ENCODE results near the gene HDLBP. TPM values are rescaled to one million over a fixed set of nuclear protein-coding genes. Genes with fewer than 3 reads are reported as not detected.
"Not testable (repeated sequence)": the region's sequence is repeated elsewhere in the genome, so short reads cannot be mapped to it uniquely, and the experiment has no call there.

HDLBP gene
- total RNA-seq, 1 donor from 2014 or later = 805 TPM

DNA sequence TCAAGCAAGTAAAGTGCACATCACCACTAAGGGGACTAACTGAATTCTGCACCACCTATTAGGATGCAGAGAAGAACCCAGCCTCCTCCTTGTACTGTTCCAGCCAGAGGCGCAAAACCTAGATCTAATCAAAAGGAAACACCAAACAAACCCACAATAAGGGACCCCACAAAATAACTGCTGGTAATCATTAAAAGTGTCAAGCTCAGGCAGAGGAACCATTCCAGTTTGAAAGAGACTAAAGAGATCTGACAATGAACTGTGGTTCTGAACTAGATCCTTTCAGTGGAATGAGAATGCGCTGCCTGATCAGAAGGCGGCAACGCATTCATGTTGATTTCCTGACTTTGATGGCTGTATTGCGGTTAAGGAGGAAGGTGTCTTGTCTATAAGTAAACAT, 16.8 kb downstream of the HDLBP start:
- Histone ChIP-seq H3K27me3 (ENCODE audit: control insufficient read depth, insufficient read depth, low read length) (no peaks in the 10 kb centered on the region), H3K4me3 (ENCODE audit: low read depth, low read length) (no peak overlapping the region), H3K36me3 (ENCODE audit: control insufficient read depth, insufficient read depth, low read length) (no peaks in the 10 kb centered on the region)
- TF ChIP-seq, protein P1, sequence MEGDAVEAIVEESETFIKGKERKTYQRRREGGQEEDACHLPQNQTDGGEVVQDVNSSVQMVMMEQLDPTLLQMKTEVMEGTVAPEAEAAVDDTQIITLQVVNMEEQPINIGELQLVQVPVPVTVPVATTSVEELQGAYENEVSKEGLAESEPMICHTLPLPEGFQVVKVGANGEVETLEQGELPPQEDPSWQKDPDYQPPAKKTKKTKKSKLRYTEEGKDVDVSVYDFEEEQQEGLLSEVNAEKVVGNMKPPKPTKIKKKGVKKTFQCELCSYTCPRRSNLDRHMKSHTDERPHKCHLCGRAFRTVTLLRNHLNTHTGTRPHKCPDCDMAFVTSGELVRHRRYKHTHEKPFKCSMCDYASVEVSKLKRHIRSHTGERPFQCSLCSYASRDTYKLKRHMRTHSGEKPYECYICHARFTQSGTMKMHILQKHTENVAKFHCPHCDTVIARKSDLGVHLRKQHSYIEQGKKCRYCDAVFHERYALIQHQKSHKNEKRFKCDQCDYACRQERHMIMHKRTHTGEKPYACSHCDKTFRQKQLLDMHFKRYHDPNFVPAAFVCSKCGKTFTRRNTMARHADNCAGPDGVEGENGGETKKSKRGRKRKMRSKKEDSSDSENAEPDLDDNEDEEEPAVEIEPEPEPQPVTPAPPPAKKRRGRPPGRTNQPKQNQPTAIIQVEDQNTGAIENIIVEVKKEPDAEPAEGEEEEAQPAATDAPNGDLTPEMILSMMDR (IDR thresholded peaks at IDR 0.05; ENCODE audit: insufficient read depth, low read length, severe bottlenecking) = no peak
- peak; percentile 55 for FAIRE-seq
- no peak for DNase-seq (ENCODE audit: low read depth)

DNA sequence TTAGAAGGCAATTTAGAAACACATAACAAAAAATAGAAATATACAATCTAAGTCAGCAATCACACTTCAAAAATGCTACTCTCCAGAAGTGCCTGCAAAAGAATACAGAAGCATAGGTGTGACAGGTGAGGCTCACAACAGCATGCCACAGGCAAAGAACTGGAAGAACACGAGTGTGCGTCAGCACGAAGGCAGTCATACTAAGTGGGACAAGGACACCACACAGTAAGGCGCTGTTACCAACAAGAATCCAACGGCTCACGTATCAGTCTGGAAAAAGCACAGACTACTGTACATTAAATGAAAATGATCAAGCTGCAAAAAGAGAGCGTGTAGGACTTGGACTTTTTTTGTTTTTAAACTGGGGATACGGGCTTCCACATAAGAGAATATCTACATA, 18.7 kb downstream of the HDLBP start:
- DNase-seq (ENCODE audit: low read depth) (no peak), FAIRE-seq (no peak)
- H3K36me3 ChIP-seq (ENCODE audit: control insufficient read depth, insufficient read depth, low read length) = no peaks in the 10 kb centered on the region
- no peak overlapping the region for H3K4me3 ChIP-seq (ENCODE audit: low read depth, low read length)
- no peaks in the 10 kb centered on the region for H3K27me3 ChIP-seq (ENCODE audit: control insufficient read depth, insufficient read depth, low read length)
- TF ChIP-seq, protein P1 (IDR thresholded peaks at IDR 0.05; ENCODE audit: insufficient read depth, low read length, severe bottlenecking) = no peak

DNA sequence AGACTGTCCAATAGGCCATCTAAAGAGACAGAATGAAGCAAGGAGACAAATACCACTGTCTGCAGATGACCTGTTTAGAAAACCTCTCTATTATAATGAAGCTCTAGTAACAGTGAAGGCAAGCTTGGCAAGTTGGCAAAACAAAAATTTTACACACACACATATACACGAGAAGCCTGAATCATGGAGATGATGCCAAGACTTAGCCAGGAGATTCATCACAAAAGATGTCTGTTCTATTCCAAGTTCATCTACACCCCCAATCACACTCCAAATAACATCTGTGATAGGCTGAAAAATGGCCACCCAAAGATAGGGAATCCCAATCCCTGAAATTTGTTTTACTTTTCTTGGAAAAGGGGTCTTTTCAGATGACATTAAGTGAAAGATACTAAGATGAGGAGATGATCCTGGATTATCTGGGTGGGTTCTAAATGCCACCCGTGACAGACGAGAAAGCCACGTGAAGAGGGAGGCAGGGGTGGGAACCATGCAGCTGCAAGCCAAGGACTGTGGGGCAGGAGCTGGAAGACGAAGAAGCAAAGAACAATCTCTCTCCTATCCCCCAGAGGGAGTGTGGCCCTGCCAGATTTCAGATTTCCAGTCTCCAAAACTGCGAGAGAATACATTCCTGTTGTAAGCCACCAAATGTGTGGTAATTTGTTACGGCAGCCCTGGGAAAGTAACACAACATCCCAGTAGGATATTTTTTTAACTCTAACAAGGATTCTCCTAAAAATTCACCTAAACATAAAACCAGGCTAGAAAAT, 20.0 kb downstream of the HDLBP start:
- TF ChIP-seq, protein P1 (IDR thresholded peaks at IDR 0.05; ENCODE audit: insufficient read depth, low read length, severe bottlenecking) = no peak
- FAIRE-seq (no peak), DNase-seq (ENCODE audit: low read depth) (no peak)
- peaks cover 1% of the 10 kb centered on the region for H3K36me3 ChIP-seq (ENCODE audit: control insufficient read depth, insufficient read depth, low read length)
- H3K4me3 ChIP-seq (ENCODE audit: low read depth, low read length) = no peak overlapping the region
- no peaks in the 10 kb centered on the region for H3K27me3 ChIP-seq (ENCODE audit: control insufficient read depth, insufficient read depth, low read length)

DNA sequence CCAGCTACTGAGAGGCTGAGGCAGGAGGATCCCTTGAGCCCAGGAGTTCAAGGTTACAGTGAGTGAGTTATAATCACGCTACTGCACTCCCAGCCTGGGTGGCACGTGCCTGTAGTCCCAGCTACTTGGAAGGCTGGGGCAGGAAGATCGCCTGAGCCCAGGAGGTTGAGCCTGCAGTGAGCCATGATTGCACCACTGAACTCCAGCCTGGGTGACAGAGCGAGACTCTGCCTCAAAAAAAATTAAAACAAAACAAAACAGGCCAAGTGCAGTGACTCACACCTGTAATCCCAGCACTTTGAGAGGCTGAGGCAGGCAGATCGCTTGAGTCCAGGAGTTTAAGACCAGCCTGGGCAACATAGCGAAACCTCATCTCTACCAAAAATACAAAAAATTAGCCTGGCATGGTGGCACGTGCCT, 22.1 kb downstream of the HDLBP start:
- not testable (repeated sequence) for H3K4me3 ChIP-seq (ENCODE audit: low read depth, low read length); FAIRE-seq; H3K36me3 ChIP-seq (ENCODE audit: control insufficient read depth, insufficient read depth, low read length); H3K27me3 ChIP-seq (ENCODE audit: control insufficient read depth, insufficient read depth, low read length)
- peak; percentile 74 for DNase-seq (ENCODE audit: low read depth)

DNA sequence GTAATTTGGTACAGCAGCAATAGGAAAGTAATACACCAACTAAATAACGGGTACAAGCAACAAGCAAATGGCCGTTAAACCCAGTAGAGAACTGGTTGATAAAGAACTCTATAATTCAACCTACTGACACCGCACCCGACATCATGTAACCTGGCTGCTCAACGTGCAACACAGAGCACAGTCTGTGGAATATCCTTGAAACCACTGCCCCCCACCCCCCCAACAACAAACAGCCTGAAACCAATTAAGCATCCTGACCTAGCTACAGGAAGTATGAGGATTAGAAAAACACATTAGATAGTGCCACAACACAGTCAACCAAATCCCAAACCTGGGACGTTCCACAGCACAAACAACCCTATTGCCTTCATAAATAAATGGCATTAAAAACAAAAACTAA, 23.5 kb downstream of the HDLBP start:
- TF ChIP-seq, protein P1 (IDR thresholded peaks at IDR 0.05; ENCODE audit: insufficient read depth, low read length, severe bottlenecking) = no peak
- DNase-seq (ENCODE audit: low read depth) (no peak), FAIRE-seq (no peak)
- Histone ChIP-seq H3K36me3 (ENCODE audit: control insufficient read depth, insufficient read depth, low read length) (peaks cover 1% of the 10 kb centered on the region), H3K27me3 (ENCODE audit: control insufficient read depth, insufficient read depth, low read length) (no peaks in the 10 kb centered on the region), H3K4me3 (ENCODE audit: low read depth, low read length) (no peak overlapping the region)

DNA sequence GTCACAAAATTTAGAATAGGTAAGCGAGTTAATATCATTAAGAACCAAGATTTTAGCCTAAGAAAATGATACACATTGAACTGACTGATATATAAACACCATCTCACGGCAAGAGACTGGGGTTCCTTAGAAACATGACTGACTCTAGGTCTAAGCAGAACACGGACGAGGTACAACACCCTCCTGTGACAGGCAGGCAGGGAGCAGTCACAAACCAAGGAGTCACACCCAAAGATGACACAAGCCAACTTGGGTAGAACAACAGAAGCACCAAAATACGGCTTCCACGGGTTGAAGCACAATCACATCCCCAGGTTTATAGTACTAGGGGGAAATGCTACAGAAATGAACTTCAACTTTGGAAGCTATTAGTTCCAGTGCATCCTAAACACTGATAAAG, 24.3 kb downstream of the HDLBP start:
- DNase-seq (ENCODE audit: low read depth) (no peak), FAIRE-seq (no peak)
- peaks cover 1% of the 10 kb centered on the region for H3K36me3 ChIP-seq (ENCODE audit: control insufficient read depth, insufficient read depth, low read length)
- H3K4me3 ChIP-seq (ENCODE audit: low read depth, low read length) = no peak overlapping the region
- TF ChIP-seq, protein P1 (IDR thresholded peaks at IDR 0.05; ENCODE audit: insufficient read depth, low read length, severe bottlenecking) = no peak
- H3K27me3 ChIP-seq (ENCODE audit: control insufficient read depth, insufficient read depth, low read length) = no peaks in the 10 kb centered on the region

All from bronchial epithelial cell (primary cell).